GM12878 (cell line): ENCODE results near the gene MACF1. TPM values are rescaled to one million over a fixed set of nuclear protein-coding genes. Genes with fewer than 3 reads are reported as not detected.
A peak's percentile ranks its signal among the peaks of the same experiment; 100 is the strongest.
"Not testable (repeated sequence)": the region's sequence is repeated elsewhere in the genome, so short reads cannot be mapped to it uniquely, and the experiment has no call there.

Experiments used
- ATAC-seq: fragments of 200-7000 bp; cut with Tn5 transposase; 3 replicates; pipeline ENCODE4 v1.9.1; 2020; ENCODE audit warnings: mild to moderate bottlenecking, moderate library complexity
- BruUV-seq: library from RNA; stranded (reverse); fragments of 400-500 nt; replicated peaks from 2 replicates; lab custom pipeline; 2021; lab: Mats Ljungman, UMichigan
- CTCF ChIA-PET: fragments of 300-600 bp; sonication (Branson Sonifier 250); formaldehyde crosslinking; extraction: SDS; loops from one replicate; lab custom pipeline; 2021; ENCODE audit warnings: inconsistent platforms; lab: Yijun Ruan, JAX
- POLR2A ChIA-PET: fragments of 350-600 bp; formaldehyde crosslinking; extraction: SDS; loops from one replicate; lab custom pipeline; 2021; ENCODE audit warnings: inconsistent platforms; lab: Charles Lee
- RAD21 ChIA-PET: fragments of 300-600 bp; sonication (Branson Sonifier 250); formaldehyde crosslinking; loops from one replicate; lab custom pipeline; 2023; ENCODE audit warnings: antibody characterized with exemption; ENCODE audit not compliant: unreplicated experiment; lab: Charles Lee
- SMC1A ChIA-PET: fragments of 300-600 bp; sonication (Branson Sonifier 250); formaldehyde crosslinking; loops from one replicate; lab custom pipeline; 2023; ENCODE audit not compliant: unreplicated experiment, uncharacterized antibody; lab: Charles Lee
- DNase-seq: peaks from one replicate; pipeline ENCODE4 v3.0.0-alpha.2; 2011; ENCODE audit warnings: low read depth, low spot score
- FAIRE-seq: peaks from 3 replicates; lab custom pipeline; 2011; peaks lifted over from hg19 to GRCh38; lab: Jason Lieb, UNC
- H2AFZ ChIP-seq: 2 replicates; pipeline ENCODE4 v1.6.0; 2011; ENCODE audit warnings: low read depth, low read length, control low read depth; ENCODE audit not compliant: control insufficient read depth
- H3K27ac ChIP-seq: 2 replicates; pipeline ENCODE4 v1.5.1; 2011; ENCODE audit warnings: control low read depth; ENCODE audit not compliant: control insufficient read depth, insufficient read depth
- H3K27me3 ChIP-seq, 2 experiments: replicated peaks in 1 of 2; 2 replicates each; pipeline versions ENCODE4 v1.6.0 to v1.6.1; 2011; ENCODE audit warnings: low read length in 1 of 2; ENCODE audit not compliant: control insufficient read depth in 2 of 2, insufficient read depth in 2 of 2
- H3K36me3 ChIP-seq, 2 experiments: 2 replicates each; pipeline ENCODE4 v1.5.1; 2011; ENCODE audit warnings: low read length in 1 of 2; ENCODE audit not compliant: control insufficient read depth in 2 of 2, insufficient read depth in 2 of 2
- H3K4me1 ChIP-seq: 2 replicates; pipeline ENCODE4 v1.6.1; 2011; ENCODE audit warnings: mild to moderate bottlenecking, low read length, moderate library complexity, mixed read lengths; ENCODE audit not compliant: control insufficient read depth, insufficient read depth
- H3K4me2 ChIP-seq: 2 replicates; pipeline ENCODE4 v1.6.0; 2011; ENCODE audit warnings: control low read depth; ENCODE audit not compliant: control insufficient read depth, insufficient read depth
- H3K4me3 ChIP-seq: fragments of 200-600 bp; sonication (generic); 2 replicates; pipeline ENCODE4 v1.5.1; 2016
- H3K79me2 ChIP-seq: 2 replicates; pipeline ENCODE4 v1.6.0; 2011; ENCODE audit warnings: low read length; ENCODE audit not compliant: control insufficient read depth, insufficient read depth
- H3K9ac ChIP-seq: 2 replicates; pipeline ENCODE4 v1.8.0; 2011; ENCODE audit warnings: low read length, control low read depth, mixed read lengths; ENCODE audit not compliant: control insufficient read depth, insufficient read depth
- H3K9me3 ChIP-seq: replicated peaks from 3 replicates; pipeline ENCODE4 v1.5.1; 2011; ENCODE audit warnings: mild to moderate bottlenecking, low read length; ENCODE audit not compliant: control insufficient read depth, insufficient read depth
- H4K20me1 ChIP-seq: 2 replicates; pipeline ENCODE4 v1.6.0; 2011; ENCODE audit not compliant: control insufficient read depth, insufficient read depth
- WGBS: methylation state at CpG from one replicate; pipeline ENCODE4 v1.1.6; 2016; ENCODE audit warnings: low lambda C conversion rate; ENCODE audit not compliant: insufficient replicate concordance, insufficient coverage; ENCODE audit errors: missing lambda C conversion rate; 5-methylcytosine and 5-hydroxymethylcytosine counted together
- in situ Hi-C: fragments of 300-500 bp; cut with MboI; formaldehyde crosslinking; loops from 9 replicates; pipeline ENCODE4 v1.14.3; 2018; ENCODE audit warnings: mixed read lengths
- intact Hi-C: fragments of 100-400 bp; cut with micrococcal nuclease; formaldehyde crosslinking; loops from one replicate; pipeline ENCODE4 v1.14.2; 2022; ENCODE audit not compliant: unreplicated experiment
- polyA plus RNA-seq, 11 experiments: library from polyadenylated mRNA; depleted of rRNA in 4 of 11; unstranded in 6 of 11; stranded (reverse) in 5 of 11; fragments of >200 nt; fragmentation: Nextera tagmentation in 4 of 11; fragmentation: Illumina TruSeq in 1 of 11; extraction: Ambion mirVana in 4 of 11; extraction: Trizol in 1 of 11; gene quantifications; 1 replicate in 1 of 11; 2 replicates in 10 of 11; pipeline versions ENCODE4 v1.2.1 to v1.2.3, GENCODE V29; 2011 to 2016; ENCODE audit warnings: inconsistent platforms in 2 of 11, missing spikeins in 2 of 11, low read depth in 1 of 11
- total RNA-seq, 4 experiments: library from RNA; depleted of rRNA in 3 of 4; stranded (reverse); fragments of >200 nt in 3 of 4; fragmentation: Illumina TruSeq in 1 of 4; extraction: Trizol in 1 of 4; gene quantifications; 2 replicates each; pipeline versions ENCODE4 v1.2.1 to v1.2.3, GENCODE V29; 2013 to 2021

MACF1 gene
- total and polyA plus RNA-seq, 10 of the 15 experiments (the other 5 are each of a cell fraction or from before 2014, with no cell fraction given): 15.5 to 201 (median 76.9) TPM

- ATAC-seq, H3K9me3 ChIP-seq, H3K79me2 ChIP-seq, in situ Hi-C loops, H4K20me1 ChIP-seq, RAD21 ChIA-PET, H2AFZ ChIP-seq, H3K4me2 ChIP-seq, H3K36me3 ChIP-seq, CTCF ChIA-PET, POLR2A ChIA-PET, BruUV-seq, SMC1A ChIA-PET, H3K27me3 ChIP-seq, H3K9ac ChIP-seq, H3K27ac ChIP-seq, intact Hi-C loops, DNase-seq, H3K4me3 ChIP-seq, FAIRE-seq: not testable (repeated sequence)
- peaks cover 18% of the 10 kb centered on the region for H3K4me1 ChIP-seq
- WGBS: 95% methylated on average over 14 of the region's 20 CpGs
Observed at GRCh38 chr1:39510570-39511186, 306.2 kb downstream of the MACF1 start.

GRCh38 chr1:39511477-39511876 is 307.0 kb downstream of the MACF1 start:
- H3K79me2 ChIP-seq, DNase-seq, intact Hi-C loops, ATAC-seq, H3K9ac ChIP-seq, H4K20me1 ChIP-seq, H3K27me3 ChIP-seq, H3K9me3 ChIP-seq, SMC1A ChIA-PET, CTCF ChIA-PET, FAIRE-seq, POLR2A ChIA-PET, BruUV-seq, H3K36me3 ChIP-seq, H2AFZ ChIP-seq, H3K4me3 ChIP-seq, RAD21 ChIA-PET, H3K27ac ChIP-seq, in situ Hi-C loops, H3K4me2 ChIP-seq: not testable (repeated sequence)
- H3K4me1 ChIP-seq: peaks cover 18% of the 10 kb centered on the region
- 93% methylated on average over 5 of the region's 13 CpGs for WGBS

GRCh38 chr1:39512234-39512847 is 307.8 kb downstream of the MACF1 start:
- ATAC-seq: not testable (repeated sequence)

More at GRCh38 chr1:39512234-39512847, 307.8 kb downstream of the MACF1 start:
- 17% methylated on average over 4 of the region's 25 CpGs for WGBS
- DNase-seq, CTCF ChIA-PET, RAD21 ChIA-PET, H3K79me2 ChIP-seq, H3K4me2 ChIP-seq, H3K9me3 ChIP-seq, H3K27ac ChIP-seq, H3K36me3 ChIP-seq, H3K9ac ChIP-seq, H2AFZ ChIP-seq, H3K4me3 ChIP-seq, in situ Hi-C loops, H3K27me3 ChIP-seq, POLR2A ChIA-PET, intact Hi-C loops, H4K20me1 ChIP-seq, SMC1A ChIA-PET, BruUV-seq: not testable (repeated sequence)
- FAIRE-seq: peak; percentile 56
- H3K4me1 ChIP-seq: peaks cover 18% of the 10 kb centered on the region
